Heart right ventricle (tissue), 16 donors: ENCODE measurements around the gene FBXO2. TPM values are rescaled to one million over a fixed set of nuclear protein-coding genes. Genes with fewer than 3 reads are reported as not detected.
A peak's percentile ranks its signal among the peaks of the same experiment; 100 is the strongest.

Source experiments
- ATAC-seq, 8 donors: fragments of 200-7000 bp; cut with Tn5 transposase; one replicate each; pipeline ENCODE4 v1.9.1; 2020; ENCODE audit warnings: mild to moderate bottlenecking in 8 of 8, moderate library complexity in 8 of 8, moderate number of reproducible peaks in 1 of 8
- DNase-seq, 2 donors: peaks; one replicate each; pipeline ENCODE4 v3.0.0-alpha.2; 2020
- H3K27ac ChIP-seq, 10 donors: fragments of 200-600 bp; sonication (generic) in 2 of 10; one replicate each; pipeline versions ENCODE4 v1.5.0 to v1.8.0; 2020 to 2022; ENCODE audit warnings: mild to moderate bottlenecking in 3 of 10
- H3K27me3 ChIP-seq, 7 donors: fragments of 200-600 bp; one replicate each; pipeline ENCODE4 v1.8.0; 2021 to 2022; ENCODE audit warnings: mild to moderate bottlenecking in 2 of 7
- H3K36me3 ChIP-seq, 9 donors: fragments of 200-600 bp; sonication (generic) in 1 of 9; one replicate each; pipeline versions ENCODE4 v1.5.0 to v1.8.0; 2020 to 2022; ENCODE audit warnings: mild to moderate bottlenecking in 2 of 9
- H3K4me1 ChIP-seq, 9 donors: fragments of 200-600 bp; sonication (generic) in 1 of 9; one replicate each; pipeline versions ENCODE4 v1.5.0 to v1.8.0; 2020 to 2022; ENCODE audit warnings: mild to moderate bottlenecking in 4 of 9
- H3K4me3 ChIP-seq, 10 donors: fragments of 200-600 bp; sonication (generic) in 2 of 10; one replicate each; pipeline versions ENCODE4 v1.5.0 to v1.8.0; 2020 to 2022; ENCODE audit warnings: mild to moderate bottlenecking in 7 of 10, moderate library complexity in 2 of 10
- H3K9me3 ChIP-seq, 11 donors: fragments of 200-600 bp in 10 of 11; sonication (generic) in 2 of 11; one replicate each; pipeline versions ENCODE4 v1.5.0 to v1.8.0; 2013 to 2022; ENCODE audit warnings: mild to moderate bottlenecking in 2 of 11, control low read depth in 1 of 11, moderate library complexity in 1 of 11
- WGBS, 2 donors: extraction: QIAGEN DNeasy Blood & Tissue Kit; methylation state at CpG; one replicate each; pipeline ENCODE4 v1.1.7; 2013; ENCODE audit warnings: inconsistent platforms in 1 of 2; 5-methylcytosine and 5-hydroxymethylcytosine counted together
- intact Hi-C, 10 donors: fragments of 100-400 bp; cut with DNase I; formaldehyde crosslinking; loops; one replicate each; pipeline versions ENCODE4 v1.11.1 to v1.14.2; 2022
- polyA plus RNA-seq, 2 donors: library from polyadenylated mRNA; stranded (reverse); fragments of 200-250 nt; gene quantifications; one replicate each; pipeline ENCODE4 v1.2.3, GENCODE V29; 2013
- total RNA-seq, 10 donors: library from RNA; stranded (reverse); fragmentation: NEBNext Ultra II Directional in 3 of 10; extraction: Animal tissue kit (Norgen Biotek cat#: 25700) in 3 of 10; gene quantifications; one replicate each; pipeline versions ENCODE4 v1.2.1 to v1.2.4, GENCODE V29; 2021 to 2023
- TF ChIP-seq, protein P1 (sequence below), 9 donors: fragments of 200-600 bp; sonication (generic) in 2 of 9; IDR thresholded peaks; one replicate each; pipeline versions ENCODE4 v1.5.0 to v1.8.0; 2021 to 2022; ENCODE audit warnings: antibody characterized with exemption in 9 of 9, mild to moderate bottlenecking in 5 of 9, moderate library complexity in 1 of 9
- donor health status: Arrhythmogenic right ventricular cardiomyopathy.
- donor health status: ischemic (EF 13 %, LVEDD 7.1; RV severe dilation, severe dysfunction).
- donor health status: healthy with polysubstance abuse.
- donor health status: DM: no; HTN: yes; CAD: no.
- donor health status: DM: no; HTN: no; CAD: no.
- donor health status: ischemic (EF 25% LVEDD 6.9; RV normal size, moderate dysfunction).
- donor health status: ischemic (EF 25% LVEDD 5.7; RV mildly dilated, moderate dysfunction).
- donor health status: healthy.
- donor health status: DM: yes; HTN: yes; CAD: no.
- donor health status: Ischemic cardiomyopathy.
- donor health status: ischemic (EF 35%, LVEDD 5.7; RV mildly dilated, moderate dysfunction).
- donor health status: nonischemic (EF 11% LVEDD 7.7; RV severe dilation, severe dysfunction).
- donor health status: DM: yes; HTN: yes; CAD: no.
- donor health status: PGD.
- donor health status: ischemic (EF 29% LVEDD 5.4; RV normal size, mild dysfunction).
- donor health status: nonischemic (EF 23%, LVEDD 6.1; RV moderate dilation, normal function).

Gene FBXO2
- total and polyA plus RNA-seq, 12 donors: 0.70 to 5.5 (median 2.0) TPM

DNA sequence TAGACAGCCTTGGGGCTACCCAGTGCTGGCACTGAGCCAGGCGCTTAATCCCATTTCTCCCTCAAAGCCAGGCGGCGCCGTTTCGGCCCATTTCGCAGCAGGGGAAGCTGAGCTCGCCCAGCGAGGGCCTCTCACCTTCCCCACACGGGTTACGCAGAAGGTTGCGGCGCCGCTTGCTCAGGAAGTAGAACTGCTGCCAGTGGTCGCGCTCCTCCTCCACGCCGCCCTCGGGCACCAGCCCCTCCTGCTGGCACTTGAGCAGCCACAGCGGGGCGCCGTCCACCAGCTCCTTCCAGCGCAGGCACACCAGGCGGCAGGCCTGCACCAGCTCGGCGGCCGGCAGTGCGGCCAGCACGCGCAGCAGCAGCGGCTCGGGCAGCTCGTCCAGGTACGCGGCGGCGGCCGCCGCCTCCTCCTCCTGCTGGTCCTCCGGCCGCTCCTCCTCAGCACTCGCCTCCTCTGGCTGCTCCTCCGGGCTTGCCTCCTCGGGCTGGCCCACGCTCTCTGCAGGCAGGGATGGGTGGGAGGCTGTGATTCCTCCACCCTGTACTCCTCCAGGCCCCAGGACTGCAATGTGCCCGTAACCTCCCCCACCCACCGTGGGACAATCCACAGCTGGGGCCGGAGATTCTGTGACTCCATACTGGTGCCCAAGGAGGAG lies 3.8 kb downstream of the FBXO2 start:
- DNase-seq (peak; percentile 51 to 84), ATAC-seq (peak; percentile 48 to 77 (median 66))
- H3K27me3 ChIP-seq: peaks cover 3 to 51% (median 25%) of the 10 kb centered on the region in 7 donors
- WGBS, 2 donors: 8 to 10% methylated on average over 47 of the region's 47 CpGs
- H3K4me1 ChIP-seq: peaks cover 4 to 46% (median 30%) of the 10 kb centered on the region in 9 donors
- H3K27ac ChIP-seq: peak overlapping the region in 1 of 10 donors; percentile 21
- peak overlapping the region in 4 of 10 donors; percentile 10 to 35 (median 20) for H3K4me3 ChIP-seq
- TF ChIP-seq, protein P1, sequence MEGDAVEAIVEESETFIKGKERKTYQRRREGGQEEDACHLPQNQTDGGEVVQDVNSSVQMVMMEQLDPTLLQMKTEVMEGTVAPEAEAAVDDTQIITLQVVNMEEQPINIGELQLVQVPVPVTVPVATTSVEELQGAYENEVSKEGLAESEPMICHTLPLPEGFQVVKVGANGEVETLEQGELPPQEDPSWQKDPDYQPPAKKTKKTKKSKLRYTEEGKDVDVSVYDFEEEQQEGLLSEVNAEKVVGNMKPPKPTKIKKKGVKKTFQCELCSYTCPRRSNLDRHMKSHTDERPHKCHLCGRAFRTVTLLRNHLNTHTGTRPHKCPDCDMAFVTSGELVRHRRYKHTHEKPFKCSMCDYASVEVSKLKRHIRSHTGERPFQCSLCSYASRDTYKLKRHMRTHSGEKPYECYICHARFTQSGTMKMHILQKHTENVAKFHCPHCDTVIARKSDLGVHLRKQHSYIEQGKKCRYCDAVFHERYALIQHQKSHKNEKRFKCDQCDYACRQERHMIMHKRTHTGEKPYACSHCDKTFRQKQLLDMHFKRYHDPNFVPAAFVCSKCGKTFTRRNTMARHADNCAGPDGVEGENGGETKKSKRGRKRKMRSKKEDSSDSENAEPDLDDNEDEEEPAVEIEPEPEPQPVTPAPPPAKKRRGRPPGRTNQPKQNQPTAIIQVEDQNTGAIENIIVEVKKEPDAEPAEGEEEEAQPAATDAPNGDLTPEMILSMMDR (IDR thresholded peaks at IDR 0.05): peak; percentile 31 to 84 (median 65)
- intact Hi-C loops: loop anchor here in 5 of 10 donors (1.0 to 5.0 kb wide), 4 partner anchors 67 to 72 kb away; no protein-coding TSS in a partner anchor
- no peaks in the 10 kb centered on the region for H3K9me3 ChIP-seq
- H3K36me3 ChIP-seq: no peaks in the 10 kb centered on the region

DNA sequence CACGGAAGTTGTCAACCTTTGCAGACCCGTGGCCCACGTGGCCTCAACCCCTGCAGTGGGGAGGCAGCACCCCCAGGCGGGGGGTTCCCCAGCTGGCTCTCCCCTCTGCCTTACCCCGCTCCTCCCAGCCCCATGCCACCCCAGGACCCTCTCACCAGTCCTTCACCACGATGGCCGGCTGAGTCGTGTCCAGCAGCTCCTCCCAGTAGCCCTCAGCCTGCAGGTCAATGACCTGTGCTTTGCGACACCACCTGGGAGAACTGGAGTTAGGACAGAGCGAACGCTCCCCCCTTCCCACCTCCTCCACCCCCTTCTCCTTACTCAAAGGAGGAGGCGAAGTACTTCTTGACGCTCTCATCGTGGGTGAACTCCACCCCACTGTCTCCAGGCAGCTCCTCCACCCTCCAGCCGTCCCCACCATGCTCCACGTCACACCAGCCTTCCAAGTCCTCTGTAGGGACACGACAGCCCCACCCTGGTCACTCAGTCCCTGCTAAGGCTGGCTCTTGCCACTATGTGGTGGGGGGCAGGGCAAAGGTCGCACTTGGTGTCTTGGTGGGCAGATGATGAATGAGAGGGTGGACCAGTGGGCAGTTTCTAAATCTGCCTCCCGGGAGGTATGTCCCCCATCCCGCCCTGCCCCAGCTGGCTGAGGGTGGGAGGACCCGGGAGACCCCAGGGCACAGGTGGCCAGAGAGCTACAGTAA lies 4.5 kb downstream of the FBXO2 start:
- WGBS, 2 donors: 40 to 42% methylated on average over 21 of the region's 21 CpGs

GRCh38 chr1:11649237-11649623 lies 5.0 kb downstream of the FBXO2 start:
- ATAC-seq: no peak
- Histone ChIP-seq H3K4me1 (peaks cover 0 to 40% (median 25%) of the 10 kb centered on the region in 9 donors), H3K36me3 (no peaks in the 10 kb centered on the region), H3K27ac (no peak overlapping the region), H3K27me3 (peaks cover 3 to 57% (median 27%) of the 10 kb centered on the region in 7 donors), H3K9me3 (no peaks in the 10 kb centered on the region), H3K4me3 (no peak overlapping the region)
- no peak for DNase-seq
- WGBS, 2 donors: 16 to 22% methylated on average over 9 of the region's 9 CpGs
- TF ChIP-seq, protein P1 (IDR thresholded peaks at IDR 0.05): no peak
- intact Hi-C loops: loop anchor here in 5 of 10 donors (5.0 to 10.0 kb wide), 6 partner anchors 172 to 612 kb away; partner anchors contain the start of genes DISP3 (in 2 of the 5) and MASP2 (in 1 of the 5)

More for the DNA sequence above, 4.5 kb downstream of the FBXO2 start:
- Histone ChIP-seq H3K4me3 (peak overlapping the region in 3 of 10 donors; percentile 10 to 28 (median 11)), H3K27me3 (peaks cover 3 to 53% (median 25%) of the 10 kb centered on the region in 7 donors), H3K36me3 (no peaks in the 10 kb centered on the region), H3K4me1 (peaks cover 0 to 41% (median 25%) of the 10 kb centered on the region in 9 donors), H3K27ac (peak overlapping the region in 1 of 10 donors; percentile 21), H3K9me3 (no peaks in the 10 kb centered on the region)
- no peak for DNase-seq
- intact Hi-C loops: loop anchor here in 9 of 10 donors (1.0 to 10.0 kb wide), 10 partner anchors 68 to 612 kb away; partner anchors contain the start of genes DISP3 (in 2 of the 9) and MASP2 (in 1 of the 9)
- peak in 4 of 8 donors; percentile 1 to 4 (median 2) for ATAC-seq
- TF ChIP-seq, protein P1 (IDR thresholded peaks at IDR 0.05): no peak

DNA sequence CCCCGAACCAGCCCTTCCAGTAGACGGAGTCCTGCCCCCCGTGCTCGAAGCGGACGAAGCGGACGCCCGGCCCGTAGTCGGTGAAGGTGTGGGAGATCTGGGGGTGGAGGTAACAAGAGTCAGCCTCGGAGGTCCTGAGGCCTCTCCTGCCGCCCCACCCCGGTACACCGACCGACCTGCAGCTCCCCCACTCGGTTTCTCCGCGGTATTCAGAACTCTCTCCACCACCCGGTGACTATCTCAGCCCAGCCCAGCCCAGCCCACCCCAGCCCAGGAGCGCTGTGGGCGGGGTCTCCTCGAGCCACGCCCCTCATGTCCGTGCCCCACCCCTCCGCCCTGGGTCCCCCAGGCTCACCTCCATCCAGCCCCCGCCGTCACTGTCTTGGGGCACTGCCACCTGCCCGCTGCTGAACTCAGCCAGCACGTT lies 5.5 kb downstream of the FBXO2 start:
- peak in 5 of 8 donors; percentile 19 to 55 (median 38) for ATAC-seq
- Histone ChIP-seq H3K4me3 (no peak overlapping the region), H3K36me3 (no peaks in the 10 kb centered on the region), H3K27me3 (peaks cover 3 to 62% (median 30%) of the 10 kb centered on the region in 7 donors), H3K9me3 (no peaks in the 10 kb centered on the region), H3K27ac (no peak overlapping the region), H3K4me1 (peaks cover 0 to 35% (median 22%) of the 10 kb centered on the region in 9 donors)
- DNase-seq: no peak
- TF ChIP-seq, protein P1 (IDR thresholded peaks at IDR 0.05): no peak
- intact Hi-C loops: loop anchor here in 5 of 10 donors (5.0 to 10.0 kb wide), 6 partner anchors 171 to 611 kb away; partner anchors contain the start of genes DISP3 (in 2 of the 5) and MASP2 (in 1 of the 5)
- WGBS, 2 donors: 8 to 14% methylated on average over 27 to 30 of the region's 30 CpGs
